ENCODE measurements around the gene TRAF2. TPM values are rescaled to one million over a fixed set of nuclear protein-coding genes. Genes with fewer than 3 reads are reported as not detected.

Gene TRAF2
- total and polyA plus RNA-seq, 2 of the 13 experiments (the other 11 are each of a cell fraction or from before 2014, with no cell fraction given), result 12.4 to 13.6 TPM

DNA sequence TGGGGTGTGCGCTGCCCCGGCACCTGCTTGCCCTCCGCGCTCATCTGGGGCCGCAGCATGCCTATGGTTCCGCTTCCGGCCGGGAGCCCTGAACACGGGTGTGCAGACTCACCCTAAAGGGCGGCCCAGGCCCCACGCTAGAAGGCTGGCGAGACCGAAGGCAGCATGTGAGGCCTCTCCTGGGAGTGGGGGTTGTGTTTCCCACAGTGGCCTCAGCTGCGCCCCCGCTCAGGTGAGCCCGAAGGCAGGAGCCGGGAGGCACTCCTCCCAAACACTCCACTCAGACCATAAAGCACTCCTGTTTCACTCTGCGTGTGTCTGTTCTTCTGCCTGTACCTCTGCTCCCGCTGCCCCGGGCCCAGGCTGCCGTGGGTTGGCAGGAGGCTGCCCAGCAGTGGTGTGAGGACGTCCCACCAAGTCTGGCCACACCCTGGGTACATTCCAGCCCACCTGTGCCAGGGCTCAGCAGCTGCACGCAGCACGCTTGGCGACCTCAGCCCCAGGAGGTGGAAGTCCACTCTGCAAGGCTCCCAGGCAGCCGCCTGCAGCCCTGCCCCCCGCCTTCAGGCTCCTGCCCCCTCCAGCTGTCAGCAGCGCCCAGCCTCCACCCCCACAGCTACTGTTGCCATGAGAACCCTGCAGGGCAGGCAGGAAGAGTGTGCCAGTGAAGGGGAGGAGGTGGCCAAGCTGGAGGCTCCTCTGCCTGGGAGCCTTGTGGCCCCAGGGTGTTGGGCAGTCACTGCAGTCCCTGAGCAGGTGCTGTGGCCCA is 45.3 kb upstream of the TRAF2 start (continued):
- TF ChIP-seq, protein P1, sequence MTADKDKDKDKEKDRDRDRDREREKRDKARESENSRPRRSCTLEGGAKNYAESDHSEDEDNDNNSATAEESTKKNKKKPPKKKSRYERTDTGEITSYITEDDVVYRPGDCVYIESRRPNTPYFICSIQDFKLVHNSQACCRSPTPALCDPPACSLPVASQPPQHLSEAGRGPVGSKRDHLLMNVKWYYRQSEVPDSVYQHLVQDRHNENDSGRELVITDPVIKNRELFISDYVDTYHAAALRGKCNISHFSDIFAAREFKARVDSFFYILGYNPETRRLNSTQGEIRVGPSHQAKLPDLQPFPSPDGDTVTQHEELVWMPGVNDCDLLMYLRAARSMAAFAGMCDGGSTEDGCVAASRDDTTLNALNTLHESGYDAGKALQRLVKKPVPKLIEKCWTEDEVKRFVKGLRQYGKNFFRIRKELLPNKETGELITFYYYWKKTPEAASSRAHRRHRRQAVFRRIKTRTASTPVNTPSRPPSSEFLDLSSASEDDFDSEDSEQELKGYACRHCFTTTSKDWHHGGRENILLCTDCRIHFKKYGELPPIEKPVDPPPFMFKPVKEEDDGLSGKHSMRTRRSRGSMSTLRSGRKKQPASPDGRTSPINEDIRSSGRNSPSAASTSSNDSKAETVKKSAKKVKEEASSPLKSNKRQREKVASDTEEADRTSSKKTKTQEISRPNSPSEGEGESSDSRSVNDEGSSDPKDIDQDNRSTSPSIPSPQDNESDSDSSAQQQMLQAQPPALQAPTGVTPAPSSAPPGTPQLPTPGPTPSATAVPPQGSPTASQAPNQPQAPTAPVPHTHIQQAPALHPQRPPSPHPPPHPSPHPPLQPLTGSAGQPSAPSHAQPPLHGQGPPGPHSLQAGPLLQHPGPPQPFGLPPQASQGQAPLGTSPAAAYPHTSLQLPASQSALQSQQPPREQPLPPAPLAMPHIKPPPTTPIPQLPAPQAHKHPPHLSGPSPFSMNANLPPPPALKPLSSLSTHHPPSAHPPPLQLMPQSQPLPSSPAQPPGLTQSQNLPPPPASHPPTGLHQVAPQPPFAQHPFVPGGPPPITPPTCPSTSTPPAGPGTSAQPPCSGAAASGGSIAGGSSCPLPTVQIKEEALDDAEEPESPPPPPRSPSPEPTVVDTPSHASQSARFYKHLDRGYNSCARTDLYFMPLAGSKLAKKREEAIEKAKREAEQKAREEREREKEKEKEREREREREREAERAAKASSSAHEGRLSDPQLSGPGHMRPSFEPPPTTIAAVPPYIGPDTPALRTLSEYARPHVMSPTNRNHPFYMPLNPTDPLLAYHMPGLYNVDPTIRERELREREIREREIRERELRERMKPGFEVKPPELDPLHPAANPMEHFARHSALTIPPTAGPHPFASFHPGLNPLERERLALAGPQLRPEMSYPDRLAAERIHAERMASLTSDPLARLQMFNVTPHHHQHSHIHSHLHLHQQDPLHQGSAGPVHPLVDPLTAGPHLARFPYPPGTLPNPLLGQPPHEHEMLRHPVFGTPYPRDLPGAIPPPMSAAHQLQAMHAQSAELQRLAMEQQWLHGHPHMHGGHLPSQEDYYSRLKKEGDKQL (CRISPR knock-in tag; IDR thresholded peaks at IDR 0.05; ENCODE audit: low read depth), result no peak
- TF ChIP-seq NFATC3 (CRISPR knock-in tag; IDR thresholded peaks at IDR 0.05) (0 out of 2 replicates have a peak, but pooled peaks have one; percentile 20), SP5 (CRISPR knock-in tag; IDR thresholded peaks at IDR 0.05; ENCODE audit: borderline replicate concordance, low read depth) (peak; percentile 31), PCBP1 (IDR thresholded peaks at IDR 0.05; ENCODE audit: borderline replicate concordance, low read depth, low read length) (peak; percentile 59; the same call in 1 of the 2 replicates), TCF12 (IDR thresholded peaks at IDR 0.05) (no peak), TCF12 (CRISPR knock-in tag; IDR thresholded peaks at IDR 0.05) (peak; percentile 60; the same call in 1 of the 2 replicates), ZNF704 (CRISPR knock-in tag; IDR thresholded peaks at IDR 0.05; ENCODE audit: borderline replicate concordance) (0 out of 2 replicates have a peak, but pooled peaks have one; percentile 63), HNRNPK (IDR thresholded peaks at IDR 0.05; ENCODE audit: low read depth, low read length, poor library complexity, severe bottlenecking) (peak; percentile 56), ZZZ3 (CRISPR knock-in tag; IDR thresholded peaks at IDR 0.05; ENCODE audit: borderline replicate concordance) (peak; percentile 71; the same call in 1 of the 2 replicates), PHF21A (CRISPR knock-in tag; IDR thresholded peaks at IDR 0.05) (peak; percentile 30; the same call in 1 of the 2 replicates), ZNF879 (CRISPR knock-in tag; IDR thresholded peaks at IDR 0.05) (0 out of 2 replicates have a peak, but pooled peaks have one; percentile 30), ZNF235 (CRISPR knock-in tag; IDR thresholded peaks at IDR 0.05; ENCODE audit: borderline replicate concordance) (peak; percentile 6; the same call in 1 of the 2 replicates), GATA4 (IDR thresholded peaks at IDR 0.05; ENCODE audit: borderline replicate concordance, low read depth) (0 out of 2 replicates have a peak, but pooled peaks have one; percentile 19), NCOA2 (CRISPR knock-in tag; IDR thresholded peaks at IDR 0.05) (0 out of 2 replicates have a peak, but pooled peaks have one; percentile 15), GABPB1 (CRISPR knock-in tag; IDR thresholded peaks at IDR 0.05) (0 out of 2 replicates have a peak, but pooled peaks have one; percentile 45), ZNF768 (CRISPR knock-in tag; IDR thresholded peaks at IDR 0.05) (peak; percentile 36; the same call in 1 of the 2 replicates), CBX1 (IDR thresholded peaks at IDR 0.05; ENCODE audit: low read depth) (peak; percentile 11)
- TF ChIP-seq, protein P2, sequence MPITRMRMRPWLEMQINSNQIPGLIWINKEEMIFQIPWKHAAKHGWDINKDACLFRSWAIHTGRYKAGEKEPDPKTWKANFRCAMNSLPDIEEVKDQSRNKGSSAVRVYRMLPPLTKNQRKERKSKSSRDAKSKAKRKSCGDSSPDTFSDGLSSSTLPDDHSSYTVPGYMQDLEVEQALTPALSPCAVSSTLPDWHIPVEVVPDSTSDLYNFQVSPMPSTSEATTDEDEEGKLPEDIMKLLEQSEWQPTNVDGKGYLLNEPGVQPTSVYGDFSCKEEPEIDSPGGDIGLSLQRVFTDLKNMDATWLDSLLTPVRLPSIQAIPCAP (CRISPR knock-in tag; IDR thresholded peaks at IDR 0.05; ENCODE audit: low read depth), result peak; percentile 79; the same call in 1 of the 2 replicates
- TF ChIP-seq, protein P3, sequence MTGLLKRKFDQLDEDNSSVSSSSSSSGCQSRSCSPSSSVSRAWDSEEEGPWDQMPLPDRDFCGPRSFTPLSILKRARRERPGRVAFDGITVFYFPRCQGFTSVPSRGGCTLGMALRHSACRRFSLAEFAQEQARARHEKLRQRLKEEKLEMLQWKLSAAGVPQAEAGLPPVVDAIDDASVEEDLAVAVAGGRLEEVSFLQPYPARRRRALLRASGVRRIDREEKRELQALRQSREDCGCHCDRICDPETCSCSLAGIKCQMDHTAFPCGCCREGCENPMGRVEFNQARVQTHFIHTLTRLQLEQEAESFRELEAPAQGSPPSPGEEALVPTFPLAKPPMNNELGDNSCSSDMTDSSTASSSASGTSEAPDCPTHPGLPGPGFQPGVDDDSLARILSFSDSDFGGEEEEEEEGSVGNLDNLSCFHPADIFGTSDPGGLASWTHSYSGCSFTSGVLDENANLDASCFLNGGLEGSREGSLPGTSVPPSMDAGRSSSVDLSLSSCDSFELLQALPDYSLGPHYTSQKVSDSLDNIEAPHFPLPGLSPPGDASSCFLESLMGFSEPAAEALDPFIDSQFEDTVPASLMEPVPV (CRISPR knock-in tag; IDR thresholded peaks at IDR 0.05), result 0 out of 2 replicates have a peak, but pooled peaks have one; percentile 52
